ENCODE measurements around the gene ATP13A3. TPM values are rescaled to one million over a fixed set of nuclear protein-coding genes. Genes with fewer than 3 reads are reported as not detected.

ATP13A3 gene
- total RNA-seq, 1 donor from 2014 or later: 44.4 TPM

DNA sequence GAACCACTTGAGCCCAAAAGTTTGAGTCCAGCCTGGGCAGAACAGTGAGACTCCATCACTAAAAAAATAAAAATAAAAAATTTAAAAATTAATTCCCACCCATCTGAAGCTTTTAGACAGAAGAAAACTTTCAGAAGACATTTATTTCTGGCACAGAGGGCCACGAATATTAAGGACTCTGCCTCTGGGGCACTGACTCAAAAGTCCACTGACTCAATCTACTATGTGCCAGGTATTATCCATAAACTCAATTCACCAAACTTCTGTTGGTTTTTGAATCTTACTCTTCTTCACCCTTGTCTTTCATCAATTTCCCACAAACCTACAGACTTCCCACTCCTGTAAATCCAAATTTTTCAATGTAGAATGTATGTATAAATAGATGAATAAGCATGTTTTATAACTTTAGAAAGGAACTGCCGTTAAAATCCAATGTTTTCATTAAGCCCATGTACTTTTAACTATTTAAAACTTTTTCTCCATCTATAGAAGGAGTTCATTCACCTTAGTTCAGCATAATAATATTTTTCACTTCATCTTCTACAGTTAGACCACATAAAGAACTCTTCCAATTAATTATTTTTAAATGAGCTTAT lies 19.9 kb downstream of the ATP13A3 start:
- H3K9ac ChIP-seq (ENCODE audit: low read depth in 1 of 3, low read length in 3 of 3): no peak overlapping the region
- no peak overlapping the region for H3K27ac ChIP-seq (ENCODE audit: low read depth, low read length)
- H3K4me1 ChIP-seq (ENCODE audit: control insufficient read depth in 3 of 3, insufficient read depth in 3 of 3, low read length in 3 of 3): no peaks in the 10 kb centered on the region
- H3K9me3 ChIP-seq (ENCODE audit: control insufficient read depth in 3 of 3, low read length in 3 of 3): no peaks in the 10 kb centered on the region
- H3K4me3 ChIP-seq (ENCODE audit: low read length in 3 of 3): no peak overlapping the region
- H3K36me3 ChIP-seq (ENCODE audit: control insufficient read depth in 3 of 3, insufficient read depth in 3 of 3, low read length in 3 of 3): no peaks in the 10 kb centered on the region
- no peaks in the 10 kb centered on the region for H3K27me3 ChIP-seq (ENCODE audit: control insufficient read depth in 3 of 3, insufficient read depth in 3 of 3, low read length in 3 of 3)

DNA sequence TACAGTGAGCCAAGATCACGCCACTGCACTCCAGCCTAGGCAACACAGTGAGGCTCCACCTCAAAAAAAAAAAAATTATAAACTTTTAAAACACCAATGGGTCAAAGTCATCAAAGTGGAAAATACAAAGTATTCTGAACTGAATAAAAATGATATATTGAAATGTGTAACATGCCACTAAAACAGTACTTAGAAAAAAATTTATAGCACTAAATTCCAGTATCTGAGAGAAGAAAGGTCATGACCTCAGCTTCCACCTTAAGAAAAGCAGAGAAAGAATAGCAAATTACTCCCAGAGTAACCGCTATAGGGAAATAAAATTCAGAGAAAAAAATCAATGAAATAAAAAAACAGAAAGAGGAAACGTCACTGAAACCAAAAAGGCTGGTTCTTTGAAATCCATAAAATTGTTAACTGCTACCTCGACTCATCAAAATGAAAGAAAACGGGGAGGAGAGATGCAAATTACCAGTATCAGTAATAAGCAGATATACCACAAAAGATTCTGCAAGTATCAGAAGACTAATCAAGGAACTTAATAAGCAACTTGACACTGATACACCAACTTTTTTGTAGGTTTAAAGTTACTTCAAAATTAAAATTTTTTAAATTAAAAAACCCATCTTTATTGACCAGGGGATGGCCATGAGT lies 20.8 kb downstream of the ATP13A3 start:
- Histone ChIP-seq H3K4me1 (ENCODE audit: control insufficient read depth in 3 of 3, insufficient read depth in 3 of 3, low read length in 3 of 3) (no peaks in the 10 kb centered on the region), H3K9ac (ENCODE audit: low read depth in 1 of 3, low read length in 3 of 3) (no peak overlapping the region), H3K27me3 (ENCODE audit: control insufficient read depth in 3 of 3, insufficient read depth in 3 of 3, low read length in 3 of 3) (no peaks in the 10 kb centered on the region), H3K36me3 (ENCODE audit: control insufficient read depth in 3 of 3, insufficient read depth in 3 of 3, low read length in 3 of 3) (no peaks in the 10 kb centered on the region), H3K27ac (ENCODE audit: low read depth, low read length) (no peak overlapping the region), H3K9me3 (ENCODE audit: control insufficient read depth in 3 of 3, low read length in 3 of 3) (no peaks in the 10 kb centered on the region), H3K4me3 (ENCODE audit: low read length in 3 of 3) (no peak overlapping the region)

DNA sequence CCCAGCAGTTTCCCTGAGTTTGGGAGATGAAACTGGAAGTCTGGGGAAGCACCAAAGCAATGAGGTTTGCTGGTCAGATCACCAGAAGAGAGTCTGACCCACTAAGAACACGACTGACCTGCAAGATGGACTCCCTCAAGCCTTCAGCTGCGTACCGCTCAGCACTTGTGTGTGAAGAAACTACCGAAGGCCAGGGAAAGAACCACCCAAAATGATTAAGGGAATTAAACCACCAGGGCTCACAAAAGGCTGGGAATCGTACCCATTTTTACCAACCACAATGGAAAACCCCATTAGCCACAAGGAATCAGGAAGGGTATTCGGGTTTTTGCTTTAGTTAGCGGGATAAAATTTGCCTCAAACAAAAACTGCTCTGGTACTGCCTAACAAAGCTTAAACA lies 21.6 kb downstream of the ATP13A3 start:
- Histone ChIP-seq H3K36me3 (ENCODE audit: control insufficient read depth in 3 of 3, insufficient read depth in 3 of 3, low read length in 3 of 3) (peaks cover 0 to 3% (median 0%) of the 10 kb centered on the region in 3 donors), H3K4me1 (ENCODE audit: control insufficient read depth in 3 of 3, insufficient read depth in 3 of 3, low read length in 3 of 3) (no peaks in the 10 kb centered on the region), H3K27me3 (ENCODE audit: control insufficient read depth in 3 of 3, insufficient read depth in 3 of 3, low read length in 3 of 3) (no peaks in the 10 kb centered on the region), H3K9me3 (ENCODE audit: control insufficient read depth in 3 of 3, low read length in 3 of 3) (no peaks in the 10 kb centered on the region), H3K9ac (ENCODE audit: low read depth in 1 of 3, low read length in 3 of 3) (no peak overlapping the region), H3K4me3 (ENCODE audit: low read length in 3 of 3) (no peak overlapping the region), H3K27ac (ENCODE audit: low read depth, low read length) (no peak overlapping the region)

DNA sequence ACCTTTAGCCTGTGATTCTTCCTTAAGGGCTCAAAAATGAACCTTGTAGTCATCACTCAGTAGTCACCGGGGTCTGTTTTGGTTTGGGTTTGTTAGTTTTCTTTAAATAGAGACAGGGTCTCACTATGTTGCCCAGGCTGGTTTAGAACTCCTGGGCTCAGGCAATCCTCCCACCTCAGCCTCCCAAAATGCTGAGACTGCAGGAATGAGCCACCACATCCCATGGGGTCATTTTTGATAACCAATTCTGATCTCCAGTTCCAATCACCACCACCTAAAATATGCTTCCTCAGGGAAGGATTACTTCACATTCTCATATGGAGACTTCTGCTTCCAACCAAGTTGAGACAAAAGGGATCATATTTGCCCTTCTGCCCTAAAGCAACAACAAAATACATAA lies 22.1 kb downstream of the ATP13A3 start:
- no peak overlapping the region for H3K4me3 ChIP-seq (ENCODE audit: low read length in 3 of 3)

DNA sequence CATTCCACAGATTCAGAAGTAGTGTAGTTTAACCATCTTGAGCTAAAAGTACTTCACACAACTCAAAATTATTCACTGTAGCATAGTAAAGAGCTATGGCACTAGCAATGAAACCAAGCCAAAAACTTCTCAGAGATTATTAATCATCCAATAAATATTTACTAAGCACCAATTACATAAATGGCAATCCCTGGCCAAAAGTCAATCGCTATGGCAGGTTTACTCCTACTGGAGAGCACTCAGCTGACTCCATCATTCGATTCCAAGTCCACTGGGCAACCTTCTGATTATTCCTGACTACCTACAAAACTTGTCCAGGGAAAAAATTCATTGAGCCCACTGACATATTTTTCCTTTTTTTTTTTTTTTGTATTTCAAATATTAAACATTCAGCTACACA lies 23.9 kb downstream of the ATP13A3 start:
- Histone ChIP-seq H3K36me3 (ENCODE audit: control insufficient read depth in 3 of 3, insufficient read depth in 3 of 3, low read length in 3 of 3) (peaks cover 0 to 9% (median 5%) of the 10 kb centered on the region in 3 donors), H3K9ac (ENCODE audit: low read depth in 1 of 3, low read length in 3 of 3) (no peak overlapping the region), H3K4me3 (ENCODE audit: low read length in 3 of 3) (no peak overlapping the region), H3K9me3 (ENCODE audit: control insufficient read depth in 3 of 3, low read length in 3 of 3) (no peaks in the 10 kb centered on the region), H3K4me1 (ENCODE audit: control insufficient read depth in 3 of 3, insufficient read depth in 3 of 3, low read length in 3 of 3) (no peaks in the 10 kb centered on the region), H3K27ac (ENCODE audit: low read depth, low read length) (no peak overlapping the region), H3K27me3 (ENCODE audit: control insufficient read depth in 3 of 3, insufficient read depth in 3 of 3, low read length in 3 of 3) (no peaks in the 10 kb centered on the region)

More for the DNA sequence above, 22.1 kb downstream of the ATP13A3 start:
- Histone ChIP-seq H3K27ac (ENCODE audit: low read depth, low read length) (no peak overlapping the region), H3K36me3 (ENCODE audit: control insufficient read depth in 3 of 3, insufficient read depth in 3 of 3, low read length in 3 of 3) (peaks cover 0 to 5% (median 0%) of the 10 kb centered on the region in 3 donors), H3K27me3 (ENCODE audit: control insufficient read depth in 3 of 3, insufficient read depth in 3 of 3, low read length in 3 of 3) (no peaks in the 10 kb centered on the region), H3K4me1 (ENCODE audit: control insufficient read depth in 3 of 3, insufficient read depth in 3 of 3, low read length in 3 of 3) (no peaks in the 10 kb centered on the region), H3K9me3 (ENCODE audit: control insufficient read depth in 3 of 3, low read length in 3 of 3) (no peaks in the 10 kb centered on the region), H3K9ac (ENCODE audit: low read depth in 1 of 3, low read length in 3 of 3) (no peak overlapping the region)

DNA sequence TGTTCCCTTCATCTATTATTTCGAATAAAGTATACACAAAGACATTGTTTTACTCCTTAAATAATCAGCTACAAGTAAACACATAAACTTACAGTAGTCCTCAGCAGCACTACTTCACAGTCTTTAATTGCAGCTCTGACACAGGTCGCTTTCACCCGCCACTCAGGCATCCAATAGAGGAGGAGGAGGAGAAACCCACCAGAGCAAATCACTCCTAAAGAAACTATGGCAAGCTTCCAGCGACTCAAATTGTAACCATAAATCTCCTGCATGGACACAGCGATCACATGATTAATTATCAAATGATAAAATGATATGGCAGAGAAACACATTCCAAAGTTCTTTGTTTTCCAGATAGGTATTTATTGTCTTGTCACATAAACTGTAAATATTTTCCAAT lies 26.2 kb downstream of the ATP13A3 start:
- Histone ChIP-seq H3K36me3 (ENCODE audit: control insufficient read depth in 3 of 3, insufficient read depth in 3 of 3, low read length in 3 of 3) (peaks cover 0 to 9% (median 5%) of the 10 kb centered on the region in 3 donors), H3K9ac (ENCODE audit: low read depth in 1 of 3, low read length in 3 of 3) (no peak overlapping the region), H3K27ac (ENCODE audit: low read depth, low read length) (no peak overlapping the region), H3K27me3 (ENCODE audit: control insufficient read depth in 3 of 3, insufficient read depth in 3 of 3, low read length in 3 of 3) (no peaks in the 10 kb centered on the region), H3K9me3 (ENCODE audit: control insufficient read depth in 3 of 3, low read length in 3 of 3) (no peaks in the 10 kb centered on the region), H3K4me1 (ENCODE audit: control insufficient read depth in 3 of 3, insufficient read depth in 3 of 3, low read length in 3 of 3) (no peaks in the 10 kb centered on the region), H3K4me3 (ENCODE audit: low read length in 3 of 3) (no peak overlapping the region)

DNA sequence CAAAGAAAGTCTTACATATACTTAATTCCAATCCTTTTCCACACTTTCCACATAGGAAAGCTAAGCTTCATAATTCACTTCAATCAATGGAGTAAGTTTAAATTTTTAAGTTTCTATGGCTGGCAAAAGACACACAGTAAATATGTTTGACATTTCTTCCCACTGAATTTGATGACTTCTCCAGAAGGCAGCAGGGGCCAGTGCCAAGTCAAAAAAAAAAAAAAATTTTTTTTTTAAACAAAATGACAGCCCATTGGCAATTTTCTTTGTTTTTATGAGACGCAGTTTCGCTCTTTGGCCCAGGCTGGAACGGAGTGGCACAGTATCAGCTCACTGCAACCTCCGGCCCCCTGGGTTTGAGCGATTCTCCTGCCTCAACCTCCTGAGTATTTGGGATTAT lies 28.7 kb downstream of the ATP13A3 start:
- no peaks in the 10 kb centered on the region for H3K27me3 ChIP-seq (ENCODE audit: control insufficient read depth in 3 of 3, insufficient read depth in 3 of 3, low read length in 3 of 3)
- H3K9me3 ChIP-seq (ENCODE audit: control insufficient read depth in 3 of 3, low read length in 3 of 3): no peaks in the 10 kb centered on the region
- peaks cover 0 to 20% (median 15%) of the 10 kb centered on the region in 3 donors for H3K36me3 ChIP-seq (ENCODE audit: control insufficient read depth in 3 of 3, insufficient read depth in 3 of 3, low read length in 3 of 3)
- no peak overlapping the region for H3K4me3 ChIP-seq (ENCODE audit: low read length in 3 of 3)
- H3K27ac ChIP-seq (ENCODE audit: low read depth, low read length): no peak overlapping the region
- no peaks in the 10 kb centered on the region for H3K4me1 ChIP-seq (ENCODE audit: control insufficient read depth in 3 of 3, insufficient read depth in 3 of 3, low read length in 3 of 3)
- no peak overlapping the region for H3K9ac ChIP-seq (ENCODE audit: low read depth in 1 of 3, low read length in 3 of 3)

DNA sequence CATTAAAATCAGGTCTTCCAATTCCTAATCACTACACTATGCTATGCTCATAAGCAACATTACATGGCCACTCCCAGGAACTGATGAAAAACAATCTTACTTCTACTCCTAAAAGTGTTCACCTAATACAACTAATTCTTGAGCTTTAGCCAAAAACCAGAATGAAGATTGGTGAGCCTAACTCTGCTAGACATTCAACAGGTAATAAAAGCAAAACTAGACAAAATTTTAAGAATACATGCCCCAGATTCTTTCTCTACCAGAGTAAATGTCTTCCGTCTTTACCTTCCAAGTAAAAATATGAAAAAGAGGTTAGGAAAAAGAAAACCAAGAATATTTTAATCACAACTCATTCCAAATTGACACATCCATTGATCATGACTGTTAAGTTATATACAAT lies 31.3 kb downstream of the ATP13A3 start:
- H3K9ac ChIP-seq (ENCODE audit: low read depth in 1 of 3, low read length in 3 of 3): no peak overlapping the region
- no peak overlapping the region for H3K4me3 ChIP-seq (ENCODE audit: low read length in 3 of 3)
- H3K4me1 ChIP-seq (ENCODE audit: control insufficient read depth in 3 of 3, insufficient read depth in 3 of 3, low read length in 3 of 3): no peaks in the 10 kb centered on the region
- no peaks in the 10 kb centered on the region for H3K9me3 ChIP-seq (ENCODE audit: control insufficient read depth in 3 of 3, low read length in 3 of 3)
- peaks cover 7 to 20% (median 15%) of the 10 kb centered on the region in 3 donors for H3K36me3 ChIP-seq (ENCODE audit: control insufficient read depth in 3 of 3, insufficient read depth in 3 of 3, low read length in 3 of 3)
- H3K27ac ChIP-seq (ENCODE audit: low read depth, low read length): no peak overlapping the region
- no peaks in the 10 kb centered on the region for H3K27me3 ChIP-seq (ENCODE audit: control insufficient read depth in 3 of 3, insufficient read depth in 3 of 3, low read length in 3 of 3)

DNA sequence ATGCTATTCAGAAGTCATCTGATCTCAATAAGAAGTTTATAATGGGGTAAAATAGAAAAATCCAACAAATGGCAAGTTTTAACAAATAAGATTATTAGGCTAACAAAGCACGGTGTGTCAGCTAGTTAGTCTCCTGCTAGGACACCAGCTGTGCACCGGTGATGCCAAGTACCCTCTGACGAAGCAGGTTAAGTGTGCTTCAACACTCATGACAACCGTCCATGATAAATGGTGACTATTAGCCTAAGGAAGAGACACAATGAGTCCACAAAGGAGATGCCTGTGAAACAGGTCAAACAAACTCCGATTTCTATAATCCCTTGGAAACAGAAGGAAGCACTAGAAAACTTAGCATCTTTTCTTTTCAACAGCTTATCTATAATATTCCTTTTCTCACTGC lies 36.5 kb downstream of the ATP13A3 start:
- H3K4me1 ChIP-seq (ENCODE audit: control insufficient read depth in 3 of 3, insufficient read depth in 3 of 3, low read length in 3 of 3): no peaks in the 10 kb centered on the region
- H3K27me3 ChIP-seq (ENCODE audit: control insufficient read depth in 3 of 3, insufficient read depth in 3 of 3, low read length in 3 of 3): no peaks in the 10 kb centered on the region
- no peaks in the 10 kb centered on the region for H3K9me3 ChIP-seq (ENCODE audit: control insufficient read depth in 3 of 3, low read length in 3 of 3)
- no peak overlapping the region for H3K27ac ChIP-seq (ENCODE audit: low read depth, low read length)
- H3K9ac ChIP-seq (ENCODE audit: low read depth in 1 of 3, low read length in 3 of 3): no peak overlapping the region
- no peak overlapping the region for H3K4me3 ChIP-seq (ENCODE audit: low read length in 3 of 3)
- H3K36me3 ChIP-seq (ENCODE audit: control insufficient read depth in 3 of 3, insufficient read depth in 3 of 3, low read length in 3 of 3): peaks cover 20 to 41% (median 36%) of the 10 kb centered on the region in 3 donors

DNA sequence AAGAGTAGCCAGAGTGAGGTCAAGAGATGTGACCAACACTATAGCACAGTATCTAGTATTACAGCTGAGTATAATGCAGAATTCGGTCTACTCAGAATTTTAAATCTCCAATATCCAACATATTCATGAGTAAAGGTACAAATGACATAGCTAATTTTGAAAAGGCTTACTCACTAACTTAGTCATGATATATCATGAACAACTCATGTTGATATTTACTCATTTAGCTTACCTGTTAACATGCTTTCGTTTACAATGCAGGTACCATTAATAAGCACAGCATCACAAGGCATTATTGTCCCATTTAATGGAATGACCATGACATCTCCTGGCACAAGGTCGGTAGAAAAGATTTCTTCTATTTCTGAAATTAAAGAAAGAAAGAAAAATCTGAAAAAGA lies 36.9 kb downstream of the ATP13A3 start:
- no peaks in the 10 kb centered on the region for H3K27me3 ChIP-seq (ENCODE audit: control insufficient read depth in 3 of 3, insufficient read depth in 3 of 3, low read length in 3 of 3)
- no peaks in the 10 kb centered on the region for H3K9me3 ChIP-seq (ENCODE audit: control insufficient read depth in 3 of 3, low read length in 3 of 3)
- H3K4me3 ChIP-seq (ENCODE audit: low read length in 3 of 3): no peak overlapping the region
- H3K36me3 ChIP-seq (ENCODE audit: control insufficient read depth in 3 of 3, insufficient read depth in 3 of 3, low read length in 3 of 3): peaks cover 20 to 43% (median 38%) of the 10 kb centered on the region in 3 donors
- H3K4me1 ChIP-seq (ENCODE audit: control insufficient read depth in 3 of 3, insufficient read depth in 3 of 3, low read length in 3 of 3): no peaks in the 10 kb centered on the region
- no peak overlapping the region for H3K9ac ChIP-seq (ENCODE audit: low read depth in 1 of 3, low read length in 3 of 3)
- no peak overlapping the region for H3K27ac ChIP-seq (ENCODE audit: low read depth, low read length)

All from skeletal muscle tissue (tissue), 4 donors.